ENCODE results near the gene SMAD6.
A peak's percentile ranks its signal among the peaks of the same experiment; 100 is the strongest.

SMAD6 gene

GRCh38 chr15:66701422-66702034 is 508 bp upstream of the SMAD6 start (continued):
- no peak for TF ChIP-seq ZNF488 (tag by site-specific recombination; IDR thresholded peaks at IDR 0.05)
- peak; percentile 39 for TF ChIP-seq KLF1 (tag by site-specific recombination; IDR thresholded peaks at IDR 0.05)
- TF ChIP-seq RBAK (tag by site-specific recombination; IDR thresholded peaks at IDR 0.05) = no peak
- no peak for TF ChIP-seq REST (tag by site-specific recombination; IDR thresholded peaks at IDR 0.05)
- no peak for TF ChIP-seq ZFP41 (tag by site-specific recombination; IDR thresholded peaks at IDR 0.05; ENCODE audit: borderline replicate concordance)
- no peak for TF ChIP-seq EGR2 (tag by site-specific recombination; IDR thresholded peaks at IDR 0.05; ENCODE audit: low read depth)
- no peak for TF ChIP-seq ZNF23 (tag by site-specific recombination; IDR thresholded peaks at IDR 0.05; ENCODE audit: borderline replicate concordance)
- peak; percentile 68 for TF ChIP-seq ZNF423 (tag by site-specific recombination; IDR thresholded peaks at IDR 0.05)
- TF ChIP-seq GLIS2 (tag by site-specific recombination; IDR thresholded peaks at IDR 0.05) = peak; percentile 72
- TF ChIP-seq, protein P1, sequence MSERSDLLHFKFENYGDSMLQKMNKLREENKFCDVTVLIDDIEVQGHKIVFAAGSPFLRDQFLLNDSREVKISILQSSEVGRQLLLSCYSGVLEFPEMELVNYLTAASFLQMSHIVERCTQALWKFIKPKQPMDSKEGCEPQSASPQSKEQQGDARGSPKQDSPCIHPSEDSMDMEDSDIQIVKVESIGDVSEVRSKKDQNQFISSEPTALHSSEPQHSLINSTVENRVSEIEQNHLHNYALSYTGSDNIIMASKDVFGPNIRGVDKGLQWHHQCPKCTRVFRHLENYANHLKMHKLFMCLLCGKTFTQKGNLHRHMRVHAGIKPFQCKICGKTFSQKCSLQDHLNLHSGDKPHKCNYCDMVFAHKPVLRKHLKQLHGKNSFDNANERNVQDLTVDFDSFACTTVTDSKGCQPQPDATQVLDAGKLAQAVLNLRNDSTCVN (tag by site-specific recombination; optimal IDR thresholded peaks at IDR 0.05) = peak; percentile 98
- peak; percentile 89; the same call in 1 of the 2 replicates for TF ChIP-seq ZBTB7A (tag by site-specific recombination; IDR thresholded peaks at IDR 0.05; ENCODE audit: low read depth)
- TF ChIP-seq BCL11B (tag by site-specific recombination; IDR thresholded peaks at IDR 0.05; ENCODE audit: low read depth) = no peak; the same call in 1 of the 2 replicates
- TF ChIP-seq ZNF621 (tag by site-specific recombination; IDR thresholded peaks at IDR 0.05) = no peak
- TF ChIP-seq GLI2 (tag by site-specific recombination; IDR thresholded peaks at IDR 0.05; ENCODE audit: borderline replicate concordance, low read depth) = no peak
- TF ChIP-seq ZNF184 (tag by site-specific recombination; IDR thresholded peaks at IDR 0.05) = no peak
- no peak for TF ChIP-seq ZNF366 (tag by site-specific recombination; conservative IDR thresholded peaks at IDR 0.05)
- TF ChIP-seq KLF8 (tag by site-specific recombination; IDR thresholded peaks at IDR 0.05) = peak; percentile 82; the same call in 1 of the 2 replicates
- 0 out of 2 replicates have a peak, but pooled peaks have one; percentile 77 for TF ChIP-seq GLI4 (tag by site-specific recombination; IDR thresholded peaks at IDR 0.05)
- 0 out of 2 replicates have a peak, but pooled peaks have one; percentile 15 for TF ChIP-seq HOXC10 (CRISPR knock-in tag; IDR thresholded peaks at IDR 0.05)
- TF ChIP-seq ZNF561 (tag by site-specific recombination; IDR thresholded peaks at IDR 0.05; ENCODE audit: borderline replicate concordance) = 0 out of 2 replicates have a peak, but pooled peaks have one; percentile 13
- TF ChIP-seq KLF9 (tag by site-specific recombination; IDR thresholded peaks at IDR 0.05; ENCODE audit: low read depth) = peak; percentile 64
- TF ChIP-seq ZNF274 (IDR thresholded peaks at IDR 0.05; ENCODE audit: low read length) = no peak
- no peak for TF ChIP-seq ZNF274 (tag by site-specific recombination; IDR thresholded peaks at IDR 0.05; ENCODE audit: borderline replicate concordance)
- TF ChIP-seq, protein P2, sequence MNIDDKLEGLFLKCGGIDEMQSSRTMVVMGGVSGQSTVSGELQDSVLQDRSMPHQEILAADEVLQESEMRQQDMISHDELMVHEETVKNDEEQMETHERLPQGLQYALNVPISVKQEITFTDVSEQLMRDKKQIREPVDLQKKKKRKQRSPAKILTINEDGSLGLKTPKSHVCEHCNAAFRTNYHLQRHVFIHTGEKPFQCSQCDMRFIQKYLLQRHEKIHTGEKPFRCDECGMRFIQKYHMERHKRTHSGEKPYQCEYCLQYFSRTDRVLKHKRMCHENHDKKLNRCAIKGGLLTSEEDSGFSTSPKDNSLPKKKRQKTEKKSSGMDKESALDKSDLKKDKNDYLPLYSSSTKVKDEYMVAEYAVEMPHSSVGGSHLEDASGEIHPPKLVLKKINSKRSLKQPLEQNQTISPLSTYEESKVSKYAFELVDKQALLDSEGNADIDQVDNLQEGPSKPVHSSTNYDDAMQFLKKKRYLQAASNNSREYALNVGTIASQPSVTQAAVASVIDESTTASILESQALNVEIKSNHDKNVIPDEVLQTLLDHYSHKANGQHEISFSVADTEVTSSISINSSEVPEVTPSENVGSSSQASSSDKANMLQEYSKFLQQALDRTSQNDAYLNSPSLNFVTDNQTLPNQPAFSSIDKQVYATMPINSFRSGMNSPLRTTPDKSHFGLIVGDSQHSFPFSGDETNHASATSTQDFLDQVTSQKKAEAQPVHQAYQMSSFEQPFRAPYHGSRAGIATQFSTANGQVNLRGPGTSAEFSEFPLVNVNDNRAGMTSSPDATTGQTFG (tag by site-specific recombination; IDR thresholded peaks at IDR 0.05; ENCODE audit: borderline replicate concordance) = no peak
- TF ChIP-seq ZNF692 (tag by site-specific recombination; IDR thresholded peaks at IDR 0.05) = no peak
- TF ChIP-seq ZNF747 (tag by site-specific recombination; IDR thresholded peaks at IDR 0.05) = no peak
- TF ChIP-seq ZNF776 (tag by site-specific recombination; IDR thresholded peaks at IDR 0.05; ENCODE audit: borderline replicate concordance) = no peak
- TF ChIP-seq ZNF146 (tag by site-specific recombination; IDR thresholded peaks at IDR 0.05) = peak; percentile 24; the same call in 1 of the 2 replicates
- peak; percentile 77; the same call in 1 of the 2 replicates for TF ChIP-seq ZXDB (tag by site-specific recombination; IDR thresholded peaks at IDR 0.05)
- no peak for TF ChIP-seq ZNF610 (tag by site-specific recombination; IDR thresholded peaks at IDR 0.05; ENCODE audit: borderline replicate concordance)
